ENCODE data around the gene ERVFRD-1.

The ERVFRD-1 gene

DNA sequence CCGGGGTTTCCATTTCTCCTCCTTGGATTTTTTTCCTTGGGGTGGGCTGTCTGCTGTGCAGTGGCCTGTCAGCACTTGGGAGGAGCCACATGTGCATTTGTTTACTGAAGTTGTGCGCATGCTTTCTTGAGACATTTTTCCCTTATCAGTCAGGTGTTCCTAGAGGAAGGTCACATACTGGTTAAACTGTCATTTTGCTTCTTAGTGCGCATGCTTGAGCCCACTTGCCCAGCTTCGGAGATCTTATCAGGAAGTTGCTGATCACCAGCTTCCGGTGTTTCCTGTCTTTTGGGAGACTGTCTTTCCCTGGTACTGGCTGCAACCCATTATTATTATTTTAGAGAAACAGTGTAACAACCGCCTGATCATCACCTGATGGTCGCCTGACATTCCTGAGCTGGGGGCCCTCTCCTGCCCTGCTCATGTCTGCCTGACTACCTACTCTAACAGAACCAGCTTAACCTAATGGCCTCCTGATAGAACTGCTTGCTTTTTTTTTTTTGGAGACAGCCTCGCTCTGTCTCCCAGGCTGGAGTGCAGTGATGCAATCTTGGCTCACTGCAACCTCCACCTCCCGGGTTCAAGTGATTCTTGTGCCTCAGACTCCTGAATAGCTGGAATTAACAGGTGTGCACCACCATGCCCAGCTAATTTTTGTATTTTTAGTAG, 378 bp upstream of the ERVFRD-1 start:
- TF ChIP-seq, protein P1, sequence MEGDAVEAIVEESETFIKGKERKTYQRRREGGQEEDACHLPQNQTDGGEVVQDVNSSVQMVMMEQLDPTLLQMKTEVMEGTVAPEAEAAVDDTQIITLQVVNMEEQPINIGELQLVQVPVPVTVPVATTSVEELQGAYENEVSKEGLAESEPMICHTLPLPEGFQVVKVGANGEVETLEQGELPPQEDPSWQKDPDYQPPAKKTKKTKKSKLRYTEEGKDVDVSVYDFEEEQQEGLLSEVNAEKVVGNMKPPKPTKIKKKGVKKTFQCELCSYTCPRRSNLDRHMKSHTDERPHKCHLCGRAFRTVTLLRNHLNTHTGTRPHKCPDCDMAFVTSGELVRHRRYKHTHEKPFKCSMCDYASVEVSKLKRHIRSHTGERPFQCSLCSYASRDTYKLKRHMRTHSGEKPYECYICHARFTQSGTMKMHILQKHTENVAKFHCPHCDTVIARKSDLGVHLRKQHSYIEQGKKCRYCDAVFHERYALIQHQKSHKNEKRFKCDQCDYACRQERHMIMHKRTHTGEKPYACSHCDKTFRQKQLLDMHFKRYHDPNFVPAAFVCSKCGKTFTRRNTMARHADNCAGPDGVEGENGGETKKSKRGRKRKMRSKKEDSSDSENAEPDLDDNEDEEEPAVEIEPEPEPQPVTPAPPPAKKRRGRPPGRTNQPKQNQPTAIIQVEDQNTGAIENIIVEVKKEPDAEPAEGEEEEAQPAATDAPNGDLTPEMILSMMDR (IDR thresholded peaks at IDR 0.05), result no peak
- Histone ChIP-seq H3K9ac (no peak overlapping the region), H3K4me2 (ENCODE audit: low read length) (peak overlapping the region; percentile 37), H3K4me1 (peaks cover 26% of the 10 kb centered on the region), H3K9me3 (ENCODE audit: control insufficient read depth, low read length) (no peaks in the 10 kb centered on the region), H3K27ac (peak overlapping the region; percentile 92), H3K4me3 (ENCODE audit: low read depth, low read length) (peak overlapping the region; percentile 25), H3K79me2 (peaks cover 24% of the 10 kb centered on the region), H3K27me3 (ENCODE audit: control insufficient read depth, insufficient read depth, low read length) (no peaks in the 10 kb centered on the region), H2AFZ (peak overlapping the region; percentile 82), H3K36me3 (ENCODE audit: control insufficient read depth, insufficient read depth, low read length) (no peaks in the 10 kb centered on the region)

DNA sequence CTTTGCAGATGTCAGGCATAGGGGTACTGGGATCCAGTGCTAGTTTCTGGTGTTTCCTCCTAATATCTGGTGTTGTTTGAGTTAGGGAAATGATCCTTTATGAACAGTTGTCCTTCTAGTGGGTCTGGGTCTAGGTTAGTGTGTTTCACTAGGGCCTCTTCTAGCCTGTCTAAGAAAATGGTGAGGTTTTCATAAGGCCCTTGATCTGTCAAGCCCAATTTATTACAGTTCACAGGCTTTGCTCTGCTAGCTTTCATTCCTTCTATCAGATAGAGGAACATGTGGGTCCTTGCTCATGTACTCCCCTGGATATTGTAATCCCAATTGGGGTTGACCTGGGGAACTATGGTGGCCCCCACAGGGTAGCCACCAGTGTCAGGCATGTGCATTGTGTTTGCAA, 2.8 kb downstream of the ERVFRD-1 start:
- Histone ChIP-seq H3K36me3 (ENCODE audit: control insufficient read depth, insufficient read depth, low read length) (no peaks in the 10 kb centered on the region), H3K4me3 (ENCODE audit: low read depth, low read length) (no peak overlapping the region), H3K79me2 (peaks cover 49% of the 10 kb centered on the region), H3K4me1 (peaks cover 35% of the 10 kb centered on the region), H3K27ac (no peak overlapping the region), H3K9me3 (ENCODE audit: control insufficient read depth, low read length) (no peaks in the 10 kb centered on the region), H3K9ac (no peak overlapping the region), H3K27me3 (ENCODE audit: control insufficient read depth, insufficient read depth, low read length) (no peaks in the 10 kb centered on the region), H2AFZ (no peak overlapping the region), H3K4me2 (ENCODE audit: low read length) (no peak overlapping the region)
- TF ChIP-seq, protein P1 (IDR thresholded peaks at IDR 0.05), result no peak

DNA sequence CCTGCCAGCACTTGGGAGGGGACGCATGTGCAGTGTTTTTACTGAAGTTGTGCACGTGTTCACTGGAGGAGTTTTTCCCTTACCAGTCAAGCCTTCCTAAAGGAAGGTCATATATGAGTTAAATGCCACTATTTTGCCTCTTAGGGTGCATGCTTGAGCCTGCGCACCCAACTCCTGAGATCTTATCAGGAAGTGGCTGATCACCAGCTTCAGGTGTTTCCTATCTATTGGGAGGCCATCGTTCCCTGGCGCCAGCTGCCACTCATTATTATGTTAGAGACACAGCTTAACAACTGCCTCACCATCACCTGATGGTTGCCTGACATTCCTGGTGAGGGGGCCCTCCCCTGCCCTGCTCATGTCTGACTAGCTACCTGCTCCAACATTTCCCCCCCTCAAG, 8.5 kb downstream of the ERVFRD-1 start:
- Histone ChIP-seq H3K27ac (no peak overlapping the region), H3K9ac (no peak overlapping the region), H3K79me2 (peaks cover 77% of the 10 kb centered on the region), H3K4me2 (ENCODE audit: low read length) (no peak overlapping the region), H3K4me3 (ENCODE audit: low read depth, low read length) (no peak overlapping the region), H3K9me3 (ENCODE audit: control insufficient read depth, low read length) (no peaks in the 10 kb centered on the region), H3K36me3 (ENCODE audit: control insufficient read depth, insufficient read depth, low read length) (no peaks in the 10 kb centered on the region), H3K27me3 (ENCODE audit: control insufficient read depth, insufficient read depth, low read length) (no peaks in the 10 kb centered on the region), H2AFZ (no peak overlapping the region), H3K4me1 (peaks cover 11% of the 10 kb centered on the region)
- TF ChIP-seq, protein P1 (IDR thresholded peaks at IDR 0.05), result no peak

DNA sequence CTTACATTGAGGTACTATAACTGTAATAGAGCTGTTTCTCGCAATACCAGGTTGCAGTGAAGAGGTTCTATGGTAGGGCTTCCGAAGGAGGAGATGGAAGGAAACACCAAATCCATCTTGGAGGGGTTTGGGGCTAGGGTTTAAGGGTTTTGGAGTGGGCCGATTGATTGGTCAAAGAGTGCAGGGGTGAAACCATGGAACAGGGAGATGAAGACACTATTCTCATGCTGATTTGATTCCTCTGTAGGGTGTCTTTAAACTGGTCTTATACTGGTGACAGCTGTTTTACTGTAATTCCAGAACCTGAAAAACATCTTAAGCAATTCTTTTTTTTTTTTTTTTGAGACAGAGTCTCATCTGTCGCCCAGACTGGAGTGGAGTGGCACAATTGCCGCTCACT, 10.1 kb downstream of the ERVFRD-1 start:
- Histone ChIP-seq H3K9me3 (ENCODE audit: control insufficient read depth, low read length) (no peaks in the 10 kb centered on the region), H3K36me3 (ENCODE audit: control insufficient read depth, insufficient read depth, low read length) (no peaks in the 10 kb centered on the region), H3K4me3 (ENCODE audit: low read depth, low read length) (no peak overlapping the region), H3K27me3 (ENCODE audit: control insufficient read depth, insufficient read depth, low read length) (no peaks in the 10 kb centered on the region), H3K4me2 (ENCODE audit: low read length) (no peak overlapping the region), H3K27ac (no peak overlapping the region), H3K9ac (no peak overlapping the region), H2AFZ (no peak overlapping the region), H3K4me1 (peaks cover 4% of the 10 kb centered on the region), H3K79me2 (peaks cover 74% of the 10 kb centered on the region)
- TF ChIP-seq, protein P1 (IDR thresholded peaks at IDR 0.05), result no peak

DNA sequence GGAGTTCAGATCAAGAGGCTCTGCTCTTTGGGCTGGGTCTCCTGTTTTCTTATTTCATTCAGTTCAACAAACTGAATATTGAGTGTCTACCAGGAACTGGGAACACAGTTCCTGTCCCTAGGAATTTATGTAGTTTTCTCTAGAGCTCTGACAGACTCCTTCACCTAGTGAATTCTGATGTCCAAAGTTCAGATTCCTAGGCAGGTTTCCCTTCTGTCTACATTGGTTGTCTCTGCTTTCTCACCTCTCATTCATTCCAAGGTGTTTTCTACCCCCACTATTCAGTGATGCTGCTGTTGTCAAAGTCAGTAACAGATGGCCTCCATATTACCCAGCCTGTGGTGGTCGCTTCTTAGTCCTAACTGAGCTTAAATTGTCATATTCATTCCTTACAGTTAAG, 13.5 kb downstream of the ERVFRD-1 start:
- H3K36me3 ChIP-seq (ENCODE audit: control insufficient read depth, insufficient read depth, low read length), result no peaks in the 10 kb centered on the region
- H3K9me3 ChIP-seq (ENCODE audit: control insufficient read depth, low read length), result no peaks in the 10 kb centered on the region
- no peak overlapping the region for H3K4me3 ChIP-seq (ENCODE audit: low read depth, low read length)
- TF ChIP-seq, protein P1 (IDR thresholded peaks at IDR 0.05), result no peak
- H3K27ac ChIP-seq, result no peak overlapping the region
- no peaks in the 10 kb centered on the region for H3K4me1 ChIP-seq
- peaks cover 57% of the 10 kb centered on the region for H3K79me2 ChIP-seq
- H3K4me2 ChIP-seq (ENCODE audit: low read length), result no peak overlapping the region
- H2AFZ ChIP-seq, result no peak overlapping the region
- no peaks in the 10 kb centered on the region for H3K27me3 ChIP-seq (ENCODE audit: control insufficient read depth, insufficient read depth, low read length)
- H3K9ac ChIP-seq, result no peak overlapping the region

Data from parathyroid adenoma (tissue), 2 donors.